ENCODE measurements around the gene NTSR1. TPM values are rescaled to one million over a fixed set of nuclear protein-coding genes. Genes with fewer than 3 reads are reported as not detected.

Gene NTSR1
- polyA plus RNA-seq, 3 donors, result 0.35 to 2.5 (median 0.40) TPM

DNA sequence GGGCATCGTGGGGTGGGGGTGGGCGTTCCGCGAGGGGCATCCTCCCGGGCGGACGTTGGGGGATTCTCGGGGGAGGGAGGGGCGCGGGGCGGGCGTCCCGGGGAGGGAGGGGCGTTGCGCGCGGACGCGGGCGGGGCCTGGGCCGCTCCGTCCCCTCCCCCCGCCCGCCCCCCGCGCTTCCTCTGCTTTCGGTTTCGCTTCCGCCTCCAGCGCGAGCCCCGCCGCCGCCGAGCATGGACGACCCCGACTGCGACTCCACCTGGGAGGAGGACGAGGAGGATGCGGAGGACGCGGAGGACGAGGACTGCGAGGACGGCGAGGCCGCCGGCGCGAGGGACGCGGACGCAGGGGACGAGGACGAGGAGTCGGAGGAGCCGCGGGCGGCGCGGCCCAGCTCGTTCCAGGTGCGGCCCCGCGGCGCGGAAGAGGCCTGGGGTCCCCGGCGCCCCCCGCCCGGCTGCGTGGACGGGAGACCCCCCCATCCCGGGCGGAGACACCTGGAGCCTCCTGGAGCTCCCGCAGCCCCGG is 96.1 kb downstream of the NTSR1 start, which contains the start of gene OGFR:
TSS of gene OGFR (plus strand) at position 209 of the 528 bp plus-strand sequence. CDS start at position 234, 25 bp downstream.
- H3K4me3 Mint-ChIP-seq, result peak within 1 kb of the TSS; percentile 94 to 95
- intact Hi-C loops (cut with micrococcal nuclease), result loop anchor here (5.0 to 10.0 kb wide), 7 partner anchors 53 to 660 kb away; partner anchors contain the start of genes ADRM1 (in 2 of the 2), PSMA7 (in 1 of the 2), RPS21 (in 1 of the 2) and SS18L1 (in 1 of the 2)
- Histone ChIP-seq H4K20me1 (ENCODE audit: insufficient read depth, low read length) (peaks cover 43% of the 10 kb centered on the region), H3K36me3 (replicated peaks in 1 of 2; ENCODE audit: control insufficient read depth in 1 of 2, insufficient read depth in 2 of 2, low read length in 2 of 2) (peaks cover 48 to 50% of the 10 kb centered on the region in 2 donors), H2AFZ (ENCODE audit: insufficient read depth, low read depth, low read length, poor library complexity, severe bottlenecking) (peak within 1 kb of the TSS; percentile 74), H3K4me1 (ENCODE audit: control insufficient read depth in 1 of 2, insufficient read depth in 2 of 2, low read length in 2 of 2) (peaks cover 56 to 58% of the 10 kb centered on the region in 2 donors), H3K4me2 (replicated peaks; ENCODE audit: extremely low read depth, low read length, poor library complexity, severe bottlenecking) (peak within 1 kb of the TSS; percentile 94), H3K9ac (ENCODE audit: insufficient read depth, low read length, poor library complexity, severe bottlenecking) (peak within 1 kb of the TSS; percentile 90), H3K4me3 (replicated peaks in 1 of 3; ENCODE audit: low read depth in 2 of 3, low read length in 3 of 3) (peak within 1 kb of the TSS; percentile 77 to 91 (median 88)), H3K9me3 (replicated peaks in 1 of 2; ENCODE audit: control insufficient read depth in 1 of 2, insufficient read depth in 1 of 2, low read length in 2 of 2) (no peaks in the 10 kb centered on the region), H3K27me3 (ENCODE audit: control insufficient read depth in 2 of 2, insufficient read depth in 2 of 2, low read length in 2 of 2) (no peaks in the 10 kb centered on the region), H3K79me2 (ENCODE audit: insufficient read depth, low read length) (peaks cover 50% of the 10 kb centered on the region), H3K27ac (ENCODE audit: low read depth in 1 of 2, low read length in 2 of 2) (peak within 1 kb of the TSS; percentile 90 to 93)
- H3K4me1 Mint-ChIP-seq, result peaks cover 49% of the 10 kb centered on the region
- peaks cover 41 to 57% of the 10 kb centered on the region in 2 donors for H3K36me3 Mint-ChIP-seq
- DNase-seq, result peak in 2 of 3 donors; percentile 49 to 57
- TF ChIP-seq, protein P1, sequence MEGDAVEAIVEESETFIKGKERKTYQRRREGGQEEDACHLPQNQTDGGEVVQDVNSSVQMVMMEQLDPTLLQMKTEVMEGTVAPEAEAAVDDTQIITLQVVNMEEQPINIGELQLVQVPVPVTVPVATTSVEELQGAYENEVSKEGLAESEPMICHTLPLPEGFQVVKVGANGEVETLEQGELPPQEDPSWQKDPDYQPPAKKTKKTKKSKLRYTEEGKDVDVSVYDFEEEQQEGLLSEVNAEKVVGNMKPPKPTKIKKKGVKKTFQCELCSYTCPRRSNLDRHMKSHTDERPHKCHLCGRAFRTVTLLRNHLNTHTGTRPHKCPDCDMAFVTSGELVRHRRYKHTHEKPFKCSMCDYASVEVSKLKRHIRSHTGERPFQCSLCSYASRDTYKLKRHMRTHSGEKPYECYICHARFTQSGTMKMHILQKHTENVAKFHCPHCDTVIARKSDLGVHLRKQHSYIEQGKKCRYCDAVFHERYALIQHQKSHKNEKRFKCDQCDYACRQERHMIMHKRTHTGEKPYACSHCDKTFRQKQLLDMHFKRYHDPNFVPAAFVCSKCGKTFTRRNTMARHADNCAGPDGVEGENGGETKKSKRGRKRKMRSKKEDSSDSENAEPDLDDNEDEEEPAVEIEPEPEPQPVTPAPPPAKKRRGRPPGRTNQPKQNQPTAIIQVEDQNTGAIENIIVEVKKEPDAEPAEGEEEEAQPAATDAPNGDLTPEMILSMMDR (IDR thresholded peaks at IDR 0.05), result no peak
- H3K27ac Mint-ChIP-seq, result peak within 1 kb of the TSS; percentile 94 to 98 (median 95)
- under 1% methylated on average over 56 of the region's 77 CpGs for WGBS (ENCODE audit: insufficient coverage)
- H3K9me3 Mint-ChIP-seq, result no peaks in the 10 kb centered on the region
- peaks cover 0 to 5% (median 0%) of the 10 kb centered on the region in 3 donors for H3K27me3 Mint-ChIP-seq (ENCODE audit: low read depth in 3 of 3)

DNA sequence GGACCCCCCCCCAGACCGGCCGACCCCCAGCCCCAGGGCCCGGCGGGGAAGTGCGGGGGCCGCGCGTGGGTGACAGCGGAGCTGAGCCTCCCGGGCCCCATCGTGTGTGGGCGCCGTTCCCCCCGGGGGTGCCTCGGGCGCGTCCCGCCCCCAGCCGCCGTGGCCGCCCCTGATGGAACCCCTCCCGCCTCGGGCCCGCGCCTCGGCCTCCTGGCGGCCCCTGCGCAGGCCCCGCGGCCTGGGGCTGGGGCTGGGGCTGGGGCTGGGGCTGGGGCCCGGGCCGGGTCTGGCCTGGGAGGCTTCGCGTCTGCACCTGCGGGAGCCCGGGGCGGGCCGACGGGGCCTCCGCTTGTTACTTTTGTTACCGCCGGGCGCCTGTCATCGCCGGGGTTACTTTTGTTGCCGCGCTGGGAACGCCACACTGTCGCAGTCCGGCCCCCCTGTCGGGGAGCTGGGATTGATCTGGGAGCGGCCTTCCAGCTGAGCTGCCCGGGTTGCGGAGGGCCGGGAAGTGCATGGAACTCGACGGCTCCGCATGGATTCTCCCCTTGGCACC is 96.6 kb downstream of the NTSR1 start:
- H3K4me1 ChIP-seq (ENCODE audit: control insufficient read depth in 1 of 2, insufficient read depth in 2 of 2, low read length in 2 of 2), result peaks cover 56 to 58% of the 10 kb centered on the region in 2 donors
- H3K79me2 ChIP-seq (ENCODE audit: insufficient read depth, low read length), result peaks cover 55% of the 10 kb centered on the region
- H2AFZ ChIP-seq (ENCODE audit: insufficient read depth, low read depth, low read length, poor library complexity, severe bottlenecking), result no peak overlapping the region
- H3K27ac Mint-ChIP-seq, result peak overlapping the region; percentile 94 to 98 (median 95)
- no peaks in the 10 kb centered on the region for H3K9me3 ChIP-seq (replicated peaks in 1 of 2; ENCODE audit: control insufficient read depth in 1 of 2, insufficient read depth in 1 of 2, low read length in 2 of 2)
- TF ChIP-seq, protein P1 (IDR thresholded peaks at IDR 0.05), result no peak
- no peaks in the 10 kb centered on the region for H3K9me3 Mint-ChIP-seq
- intact Hi-C loops (cut with micrococcal nuclease), result loop anchor here (5.0 to 10.0 kb wide), 6 partner anchors 138 to 660 kb away; partner anchors contain the start of genes ADRM1 (in 2 of the 2), PSMA7 (in 1 of the 2), RPS21 (in 1 of the 2) and SS18L1 (in 1 of the 2)
- peaks cover 49% of the 10 kb centered on the region for H3K4me1 Mint-ChIP-seq
- H3K9ac ChIP-seq (ENCODE audit: insufficient read depth, low read length, poor library complexity, severe bottlenecking), result peak overlapping the region; percentile 90
- H3K27me3 ChIP-seq (ENCODE audit: control insufficient read depth in 2 of 2, insufficient read depth in 2 of 2, low read length in 2 of 2), result no peaks in the 10 kb centered on the region
- DNase-seq, result no peak
- peaks cover 49% of the 10 kb centered on the region for H4K20me1 ChIP-seq (ENCODE audit: insufficient read depth, low read length)
- WGBS (ENCODE audit: insufficient coverage), result under 1% methylated on average over 56 of the region's 58 CpGs
- H3K4me2 ChIP-seq (replicated peaks; ENCODE audit: extremely low read depth, low read length, poor library complexity, severe bottlenecking), result peak overlapping the region; percentile 94
- peak overlapping the region; percentile 90 to 93 for H3K27ac ChIP-seq (ENCODE audit: low read depth in 1 of 2, low read length in 2 of 2)
- peaks cover 0 to 7% (median 0%) of the 10 kb centered on the region in 3 donors for H3K27me3 Mint-ChIP-seq (ENCODE audit: low read depth in 3 of 3)
- peaks cover 41 to 57% of the 10 kb centered on the region in 2 donors for H3K36me3 Mint-ChIP-seq
- peak overlapping the region; percentile 77 to 91 (median 88) for H3K4me3 ChIP-seq (replicated peaks in 1 of 3; ENCODE audit: low read depth in 2 of 3, low read length in 3 of 3)
- H3K4me3 Mint-ChIP-seq, result peak overlapping the region; percentile 90 to 95
- peaks cover 50% of the 10 kb centered on the region in 2 donors for H3K36me3 ChIP-seq (replicated peaks in 1 of 2; ENCODE audit: control insufficient read depth in 1 of 2, insufficient read depth in 2 of 2, low read length in 2 of 2)
